Transverse colon (tissue), 3 donors: Measurements from ENCODE around the gene TNPO1.

Experiments used
- POLR2A ChIP-seq: fragments of 450-650 bp; IDR thresholded peaks from one replicate; pipeline ENCODE4 v1.6.1; 2016; ENCODE audit warnings: antibody characterized with exemption, mild to moderate bottlenecking, moderate library complexity
- TF ChIP-seq, protein P1 (sequence below), 5 experiments: fragments of 200-600 bp in 3 of 5; fragments of 450-650 bp in 2 of 5; sonication (generic) in 3 of 5; IDR thresholded peaks; 1 replicate in 2 of 5; 2 replicates in 3 of 5; pipeline ENCODE4 v1.5.1; 2016 to 2017; ENCODE audit warnings: antibody characterized with exemption in 5 of 5, inconsistent platforms in 3 of 5, mild to moderate bottlenecking in 2 of 5, moderate library complexity in 1 of 5

DNA sequence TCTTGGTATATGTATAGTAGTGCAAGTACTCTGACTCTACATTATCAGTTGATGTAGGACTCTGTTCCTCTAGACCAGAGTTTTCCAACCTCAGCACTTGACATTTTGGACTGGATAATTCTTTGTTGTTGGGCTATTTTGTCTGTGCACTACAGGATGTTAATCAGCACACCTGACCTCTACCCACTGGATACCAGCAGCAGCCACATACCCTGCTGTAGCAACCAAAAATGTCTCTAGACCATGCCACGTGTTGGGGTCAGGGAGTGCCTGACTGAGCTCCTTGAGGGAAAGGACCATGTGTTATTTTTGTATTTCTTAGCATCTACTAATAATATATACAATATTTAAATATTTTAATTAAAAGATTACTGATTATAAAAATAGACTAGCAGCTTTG lies 42.7 kb downstream of the TNPO1 start:
- TF ChIP-seq, protein P1, sequence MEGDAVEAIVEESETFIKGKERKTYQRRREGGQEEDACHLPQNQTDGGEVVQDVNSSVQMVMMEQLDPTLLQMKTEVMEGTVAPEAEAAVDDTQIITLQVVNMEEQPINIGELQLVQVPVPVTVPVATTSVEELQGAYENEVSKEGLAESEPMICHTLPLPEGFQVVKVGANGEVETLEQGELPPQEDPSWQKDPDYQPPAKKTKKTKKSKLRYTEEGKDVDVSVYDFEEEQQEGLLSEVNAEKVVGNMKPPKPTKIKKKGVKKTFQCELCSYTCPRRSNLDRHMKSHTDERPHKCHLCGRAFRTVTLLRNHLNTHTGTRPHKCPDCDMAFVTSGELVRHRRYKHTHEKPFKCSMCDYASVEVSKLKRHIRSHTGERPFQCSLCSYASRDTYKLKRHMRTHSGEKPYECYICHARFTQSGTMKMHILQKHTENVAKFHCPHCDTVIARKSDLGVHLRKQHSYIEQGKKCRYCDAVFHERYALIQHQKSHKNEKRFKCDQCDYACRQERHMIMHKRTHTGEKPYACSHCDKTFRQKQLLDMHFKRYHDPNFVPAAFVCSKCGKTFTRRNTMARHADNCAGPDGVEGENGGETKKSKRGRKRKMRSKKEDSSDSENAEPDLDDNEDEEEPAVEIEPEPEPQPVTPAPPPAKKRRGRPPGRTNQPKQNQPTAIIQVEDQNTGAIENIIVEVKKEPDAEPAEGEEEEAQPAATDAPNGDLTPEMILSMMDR (IDR thresholded peaks at IDR 0.05), result no peak
- no peak for TF ChIP-seq POLR2A
